ENCODE data around the gene SIPA1L3.

The SIPA1L3 gene

DNA sequence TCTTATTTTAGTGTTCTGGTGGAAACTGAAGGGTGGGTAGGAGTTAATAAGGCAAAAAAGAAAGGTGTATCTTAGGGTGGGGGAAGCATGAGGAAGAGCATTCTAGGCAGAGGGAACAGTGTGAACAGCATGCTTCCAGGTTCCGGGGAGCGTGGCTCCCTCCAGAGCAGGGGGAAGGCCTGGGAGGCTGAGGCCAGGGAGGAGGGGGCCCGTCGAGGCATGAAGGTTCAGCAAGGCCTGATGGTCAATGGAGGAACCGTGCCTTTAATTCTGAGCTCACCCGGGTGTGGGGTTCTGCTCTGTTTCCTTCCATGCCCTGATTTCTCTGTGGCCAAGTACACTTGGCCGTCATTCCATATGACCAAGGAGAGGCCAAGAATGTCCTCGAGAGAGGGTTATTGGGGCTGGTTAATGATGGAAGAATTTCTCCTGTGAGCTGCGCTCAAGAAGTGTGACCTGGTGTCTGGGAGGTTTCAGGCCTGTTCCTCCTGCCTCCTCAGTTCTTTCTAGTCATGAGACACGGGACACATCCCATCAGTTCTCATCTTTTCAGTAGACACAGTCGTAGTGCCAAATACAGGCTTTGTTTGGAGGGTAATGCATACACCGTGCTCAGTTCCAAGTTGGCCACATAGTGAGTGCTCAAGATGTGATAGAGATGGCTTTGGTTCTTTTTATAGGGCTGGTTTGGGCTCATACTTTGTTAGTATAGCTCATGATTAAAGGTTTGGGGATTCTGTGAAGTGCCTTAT lies 73.6 kb downstream of the SIPA1L3 start:
- DNase-seq, result no peak

DNA sequence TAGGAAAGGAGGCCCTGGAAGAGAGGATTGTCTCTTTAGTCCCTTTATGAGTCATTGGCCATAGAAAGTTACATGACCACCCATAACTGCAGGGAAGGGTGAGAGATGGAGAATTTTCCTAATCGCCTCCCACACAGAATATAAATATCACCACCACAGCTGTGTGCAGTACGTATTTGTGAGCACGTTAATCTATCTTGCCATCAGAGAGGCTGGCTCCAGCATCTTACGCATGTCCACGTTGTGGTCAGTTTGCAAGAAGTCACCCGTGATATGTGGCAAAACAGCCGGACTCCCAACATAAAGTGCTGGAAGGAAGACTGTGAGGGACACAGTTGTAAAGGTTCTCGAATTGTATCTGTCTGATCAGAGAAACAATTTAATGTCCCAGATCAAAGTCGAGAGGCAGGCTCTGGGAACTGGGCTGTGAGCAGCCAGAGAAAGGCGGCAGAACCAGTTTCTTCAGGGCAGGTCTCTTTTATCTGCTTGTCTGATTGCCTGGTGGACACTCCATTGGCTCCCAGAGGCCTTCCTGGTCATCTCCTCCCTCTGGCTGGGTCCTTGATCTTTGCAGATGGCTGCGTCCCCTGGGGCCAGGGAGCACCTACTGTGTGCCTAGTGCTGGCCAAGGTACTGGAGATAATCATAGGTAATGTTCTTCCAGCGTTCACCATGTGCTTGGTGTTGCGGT lies 74.9 kb downstream of the SIPA1L3 start:
- no peak for DNase-seq

DNA sequence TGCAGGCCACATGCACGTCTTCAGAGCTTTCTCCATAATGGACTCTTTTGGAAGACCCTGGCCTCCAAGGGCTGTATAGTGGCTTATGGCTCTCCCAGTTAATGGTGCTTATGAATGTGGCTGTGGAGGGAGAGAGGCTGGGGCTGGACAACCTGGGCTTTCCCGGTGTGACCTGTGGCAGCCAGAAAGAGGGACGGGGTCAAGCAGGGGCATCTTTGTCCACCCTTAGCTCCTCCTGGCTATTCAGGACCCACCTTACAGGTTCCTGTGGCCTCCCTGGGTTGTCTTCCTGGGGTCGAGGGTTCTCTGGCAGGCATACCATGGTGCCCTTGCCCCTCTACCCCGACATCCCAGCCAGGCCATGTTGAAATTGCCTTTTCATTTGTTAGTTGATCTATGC lies 75.6 kb downstream of the SIPA1L3 start:
- no peak for DNase-seq

DNA sequence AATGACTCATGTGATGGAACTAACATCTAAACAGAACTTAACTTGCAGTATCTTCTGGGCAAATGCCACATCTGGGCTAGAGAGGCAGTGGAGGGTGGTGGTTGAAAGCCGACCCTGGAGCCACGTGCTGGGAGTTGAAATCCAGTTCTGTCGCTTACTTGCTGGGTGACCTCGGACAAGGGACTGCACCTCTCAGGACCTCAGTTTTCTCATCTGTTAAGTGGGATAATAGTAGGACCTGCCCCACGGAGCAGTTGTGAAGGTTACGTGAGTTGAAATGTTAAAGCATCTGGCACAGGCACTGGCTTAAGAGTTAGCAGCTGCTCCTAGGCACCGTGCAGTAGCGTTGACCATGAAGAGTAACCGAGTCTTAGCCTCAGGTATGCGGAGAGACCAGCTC lies 76.1 kb downstream of the SIPA1L3 start:
- DNase-seq, result no peak

DNA sequence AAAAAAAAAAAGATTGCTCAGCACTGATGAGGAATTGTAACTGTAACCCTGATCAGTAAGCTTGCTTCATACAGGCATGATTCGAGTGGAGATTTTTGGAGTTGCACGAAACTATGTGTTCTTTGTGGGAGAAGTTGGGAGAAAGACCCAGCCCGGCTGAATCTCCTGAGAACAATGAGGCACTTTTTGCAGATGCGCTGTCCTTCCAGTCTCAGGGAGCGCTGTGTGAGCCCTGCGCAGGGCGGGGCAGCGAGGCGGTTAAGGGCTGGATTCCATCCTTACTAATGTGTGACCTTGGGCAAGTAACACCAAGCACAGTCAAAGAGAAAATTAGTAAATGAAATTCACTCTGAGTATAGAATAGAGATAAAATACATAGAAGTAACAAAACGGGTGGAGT lies 76.9 kb downstream of the SIPA1L3 start:
- no peak for DNase-seq

DNA sequence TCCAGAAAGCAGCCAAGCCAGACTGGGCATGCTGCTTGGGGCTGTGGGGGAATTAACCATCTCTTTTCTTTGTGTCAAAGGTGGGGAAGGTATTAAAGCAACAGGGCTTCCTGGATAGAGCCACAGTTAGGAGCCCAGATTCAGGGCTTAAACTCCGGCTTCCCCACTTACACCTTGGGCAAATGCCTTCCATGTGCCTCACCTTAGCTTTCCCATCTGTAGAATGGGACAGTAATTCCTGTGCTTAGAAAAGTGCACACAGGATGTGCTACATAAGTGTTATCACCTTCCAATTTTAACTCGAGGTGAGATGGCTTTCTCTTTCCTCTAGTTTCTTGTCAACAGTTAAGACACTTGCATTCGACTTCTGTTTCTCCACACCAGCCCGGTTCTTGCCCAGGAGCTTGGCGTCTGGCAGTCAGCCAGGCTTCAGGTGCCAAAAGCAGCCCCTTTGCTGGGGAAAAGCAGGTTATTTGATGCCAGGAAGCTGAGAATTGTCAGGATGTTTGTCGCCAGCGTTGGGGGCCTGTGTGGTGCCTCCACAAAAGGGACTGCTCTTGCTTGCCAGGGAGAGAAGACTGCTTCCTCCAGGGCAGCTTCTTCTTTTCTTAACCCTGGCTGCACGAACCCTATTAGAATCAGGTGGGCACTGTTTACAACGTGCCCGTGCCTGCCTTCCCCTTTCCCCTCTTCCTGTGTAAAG lies 79.2 kb downstream of the SIPA1L3 start:
- DNase-seq, result no peak

DNA sequence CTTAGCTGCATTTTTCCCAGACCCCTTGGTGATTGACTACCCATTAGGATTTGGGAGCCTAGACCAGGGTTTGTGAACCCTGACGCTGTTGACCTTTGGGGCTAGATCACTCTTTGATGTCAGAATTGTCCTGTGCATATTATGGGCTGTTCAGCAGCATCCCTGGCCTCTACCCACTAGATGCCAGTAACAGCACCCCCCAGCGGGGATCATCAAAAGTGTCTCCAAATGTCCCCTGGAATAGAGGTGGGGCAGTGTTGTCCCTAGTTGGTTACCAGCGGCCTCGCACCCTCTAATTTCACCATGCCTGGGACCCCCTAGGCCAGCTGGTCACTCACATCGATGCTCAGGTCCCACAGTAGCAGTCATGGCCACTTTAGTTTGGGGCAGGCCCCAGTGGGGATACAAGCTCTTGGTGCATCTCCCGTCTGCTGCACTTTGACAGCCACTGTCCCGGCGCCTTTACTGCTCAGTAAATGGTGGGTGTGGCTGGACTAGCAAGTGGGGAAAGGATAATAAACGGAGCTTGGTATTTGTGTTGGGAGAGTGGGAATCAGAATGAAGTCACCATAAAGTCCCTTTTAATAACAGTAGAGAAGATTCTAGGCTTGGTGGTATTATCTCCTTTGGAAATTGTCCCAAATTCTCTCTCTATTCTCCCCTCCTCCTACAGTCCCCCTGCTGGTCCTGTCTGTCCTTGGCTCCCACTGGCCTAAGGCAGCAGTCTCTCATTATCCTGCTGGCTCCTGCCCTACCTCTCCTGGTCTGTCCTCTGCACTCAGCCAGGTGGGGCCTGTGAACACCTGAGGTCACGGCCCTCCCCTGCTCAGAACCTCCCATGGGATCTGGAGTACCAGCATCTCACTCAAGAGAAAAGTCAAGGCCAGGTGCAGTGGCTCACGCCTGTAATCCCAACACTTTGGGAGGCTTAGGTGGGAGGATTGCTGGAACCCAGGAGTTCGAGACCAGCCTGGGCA lies 80.6 kb downstream of the SIPA1L3 start:
- no peak for DNase-seq

DNA sequence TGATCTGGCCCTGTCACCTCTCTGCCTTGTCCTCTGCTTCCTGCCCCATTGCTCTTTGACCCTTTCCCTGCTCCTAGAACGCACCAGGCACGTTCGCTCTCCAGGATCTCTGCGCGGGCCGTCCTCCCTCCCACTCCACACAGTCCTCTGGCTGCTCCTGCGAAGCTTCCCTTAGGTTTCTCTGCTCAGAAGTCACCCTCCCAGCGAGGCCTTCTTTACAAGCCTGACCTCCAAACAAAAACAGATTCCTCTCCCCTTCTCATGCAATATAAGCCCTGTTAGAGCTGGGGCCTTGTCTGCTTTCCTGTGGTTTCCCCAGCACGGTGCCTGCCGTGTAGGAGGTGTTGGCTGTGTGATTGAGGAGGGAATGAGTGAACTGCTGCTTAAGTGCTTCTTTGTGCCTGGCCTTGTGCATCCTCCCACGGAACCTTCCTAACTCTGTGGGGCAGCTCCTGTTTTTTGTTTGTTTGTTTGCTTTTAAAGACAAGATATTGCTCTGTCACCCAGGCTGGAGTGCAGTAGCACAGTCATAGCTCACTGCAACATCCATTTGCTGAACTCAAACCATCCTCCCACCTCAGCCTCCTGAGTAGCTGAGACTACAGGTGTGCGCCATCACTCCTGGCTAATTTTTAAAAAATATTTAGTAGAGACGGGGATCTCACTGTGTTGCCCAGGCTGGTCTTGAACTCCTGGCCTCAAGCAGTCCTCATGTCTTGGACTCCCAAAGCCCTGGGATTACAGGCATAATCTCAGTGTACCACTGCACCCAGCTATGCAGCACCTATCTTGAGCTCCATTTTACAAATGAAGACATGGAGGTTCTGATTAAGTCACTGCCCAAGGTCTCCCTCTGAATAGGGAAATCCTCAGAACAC lies 82.0 kb downstream of the SIPA1L3 start:
- DNase-seq, result no peak

DNA sequence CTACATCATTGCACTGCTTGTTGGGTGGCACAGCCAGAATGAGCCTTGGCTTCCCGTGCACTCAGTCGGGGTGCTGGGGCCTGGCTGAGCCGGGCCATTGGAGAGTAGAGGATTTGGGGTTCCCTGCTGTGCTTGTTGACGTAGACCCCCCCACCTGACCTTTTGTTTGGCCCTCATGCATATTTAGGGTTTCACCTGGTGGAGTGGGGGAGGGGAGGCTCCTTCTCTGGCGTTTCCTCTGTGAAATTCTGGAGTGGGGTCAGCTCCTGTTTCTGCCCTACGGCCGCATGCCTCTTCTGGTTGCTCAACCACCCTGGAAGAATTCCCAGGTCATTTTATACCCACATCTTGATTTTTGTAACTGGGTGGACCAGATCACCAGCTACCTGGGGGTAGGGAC lies 82.8 kb downstream of the SIPA1L3 start:
- no peak for DNase-seq

DNA sequence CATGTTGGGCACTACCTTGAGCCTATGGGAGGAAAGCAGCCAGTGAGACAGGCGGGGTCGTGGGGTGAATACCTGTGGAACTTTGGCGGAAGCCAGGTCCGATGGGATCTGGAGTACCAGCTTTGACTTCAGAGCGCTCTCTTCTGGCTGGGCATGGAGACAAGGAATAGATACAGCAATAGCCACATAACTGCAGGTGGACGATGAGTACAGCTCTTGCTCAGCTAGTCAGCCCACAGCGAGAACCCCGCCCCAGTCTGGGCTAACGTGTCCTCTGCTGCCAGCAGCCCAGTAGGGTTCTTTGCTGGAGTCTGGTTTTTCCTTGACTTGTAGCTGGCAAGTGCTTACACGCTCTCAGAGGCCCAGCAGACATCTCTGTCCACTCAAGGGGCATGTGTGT lies 83.4 kb downstream of the SIPA1L3 start:
- no peak for DNase-seq

DNA sequence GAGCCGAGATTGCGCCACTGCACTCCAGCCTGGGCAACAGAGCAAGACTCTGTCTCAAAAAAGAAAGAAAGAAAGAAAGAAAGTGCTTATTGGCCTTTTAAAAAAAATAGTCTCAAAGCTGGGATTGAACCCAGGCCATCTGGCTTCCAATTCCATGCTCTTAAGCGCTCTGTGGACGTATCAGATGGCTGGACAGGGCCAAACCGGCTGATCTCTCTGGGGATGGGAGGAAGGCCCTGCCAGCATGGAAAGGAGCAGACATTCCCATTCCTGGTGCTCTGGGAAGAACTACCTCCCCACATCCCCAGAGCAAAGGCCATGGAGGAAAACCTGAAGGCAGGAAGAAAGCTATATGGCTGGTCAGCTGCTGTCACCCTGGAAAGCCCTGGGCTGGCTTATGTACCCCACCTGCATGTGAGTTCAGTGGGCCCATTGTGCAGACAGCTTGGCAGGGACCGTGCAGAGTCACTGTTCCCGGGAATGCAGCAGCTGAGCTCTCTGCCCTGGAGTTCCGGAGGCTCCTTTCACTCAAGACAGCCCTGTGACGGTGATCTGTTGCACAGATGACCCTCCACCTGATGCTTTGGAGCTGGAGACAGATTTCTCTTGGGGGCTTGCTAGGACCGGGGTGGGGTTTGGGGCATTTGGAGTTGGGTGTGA lies 84.3 kb downstream of the SIPA1L3 start:
- no peak for DNase-seq

DNA sequence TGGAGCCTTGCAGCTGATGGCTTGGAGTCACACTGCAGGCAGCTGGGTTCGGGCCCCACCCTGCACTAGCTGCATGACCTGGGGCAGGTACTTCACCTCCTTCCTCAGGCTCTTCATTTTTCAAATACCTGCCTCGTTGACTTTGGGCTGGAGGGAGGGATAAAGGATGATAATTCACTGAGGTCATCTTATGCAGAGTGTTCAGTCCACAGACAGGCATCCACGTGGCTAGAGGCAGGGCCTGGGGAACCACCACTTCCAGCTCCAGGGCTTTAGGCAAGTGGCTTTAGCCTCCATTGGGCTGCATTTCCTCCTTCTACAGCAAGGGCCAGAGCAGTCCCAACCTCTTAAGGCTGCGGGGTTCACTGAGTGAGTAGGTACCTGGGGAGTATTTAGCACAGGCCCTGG lies 84.8 kb downstream of the SIPA1L3 start:
- DNase-seq, result no peak

DNA sequence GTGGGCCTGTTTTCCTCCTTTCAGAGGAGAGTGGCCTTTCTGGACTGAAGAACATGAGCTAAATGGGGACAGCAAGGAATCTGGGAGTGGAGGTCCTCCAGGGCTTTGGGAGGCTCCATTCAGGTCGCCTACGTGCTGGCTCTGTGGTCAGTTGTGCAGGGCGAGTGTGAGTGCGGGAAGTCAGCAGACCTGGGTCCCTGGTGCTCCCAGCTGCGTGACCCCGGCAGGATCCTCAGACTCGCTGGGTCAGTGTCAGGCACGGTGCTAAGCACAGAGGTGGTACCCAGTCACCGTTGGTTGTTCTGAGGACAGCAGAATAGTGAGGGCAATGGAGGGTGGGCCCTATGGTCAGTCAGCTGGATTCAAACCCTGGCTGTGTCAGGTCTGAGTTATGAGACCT lies 85.8 kb downstream of the SIPA1L3 start:
- no peak for DNase-seq

DNA sequence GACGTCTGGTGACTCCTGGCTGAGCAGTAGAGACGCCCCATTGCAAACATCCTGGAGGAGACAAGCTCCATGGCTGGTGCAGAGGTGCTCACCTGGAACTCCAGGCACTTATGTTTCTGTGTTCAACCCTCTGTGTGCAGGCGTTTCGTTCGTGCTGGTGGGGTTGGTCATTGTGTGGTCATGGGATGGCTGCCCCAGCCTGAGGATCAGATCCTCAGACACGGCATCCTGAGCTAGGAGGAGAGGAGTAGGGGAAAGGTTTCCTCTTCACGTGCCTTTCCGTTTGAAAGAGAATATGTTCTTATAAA lies 87.8 kb downstream of the SIPA1L3 start:
- DNase-seq, result no peak

DNA sequence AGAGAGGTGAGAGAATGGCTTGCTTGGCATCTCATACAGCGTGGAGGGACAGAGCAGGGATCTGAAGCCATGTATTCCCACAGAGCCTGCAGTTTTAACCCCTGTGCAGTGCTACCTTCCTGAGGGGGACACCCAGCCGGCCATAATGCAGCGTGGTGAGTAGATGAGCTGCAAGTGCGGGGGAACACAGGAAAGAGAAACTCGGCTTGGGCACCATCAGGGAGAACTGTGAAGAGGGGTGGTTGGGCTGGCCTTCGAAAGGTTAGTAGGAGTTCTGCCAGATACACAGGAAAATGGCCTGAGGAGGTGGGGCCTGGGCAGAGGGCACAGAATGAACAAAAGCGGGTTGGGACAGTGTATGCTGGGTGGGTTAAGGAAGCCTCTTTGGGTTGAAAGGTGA lies 88.3 kb downstream of the SIPA1L3 start:
- no peak for DNase-seq

DNA sequence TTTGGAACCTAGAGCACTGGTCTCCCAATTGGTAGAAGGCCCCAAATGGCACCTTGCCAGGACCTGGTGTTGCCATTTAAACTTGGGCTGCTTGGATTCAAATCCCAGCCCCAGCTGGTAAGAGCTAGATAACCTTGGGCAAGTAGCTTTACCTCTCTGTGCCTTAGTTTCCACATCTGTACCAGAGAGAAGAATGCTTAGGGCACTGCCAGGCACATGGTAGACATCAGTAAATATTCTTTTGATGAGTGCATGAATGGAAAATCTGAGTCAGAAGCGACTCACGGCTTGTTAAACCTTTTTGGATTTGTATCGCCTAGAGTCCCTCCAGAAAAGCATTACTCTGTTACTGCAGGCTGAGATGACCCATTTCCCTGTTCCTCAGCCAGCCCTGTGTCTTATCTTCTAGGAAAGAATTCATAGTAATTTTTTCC lies 90.9 kb downstream of the SIPA1L3 start:
- DNase-seq, result no peak

DNA sequence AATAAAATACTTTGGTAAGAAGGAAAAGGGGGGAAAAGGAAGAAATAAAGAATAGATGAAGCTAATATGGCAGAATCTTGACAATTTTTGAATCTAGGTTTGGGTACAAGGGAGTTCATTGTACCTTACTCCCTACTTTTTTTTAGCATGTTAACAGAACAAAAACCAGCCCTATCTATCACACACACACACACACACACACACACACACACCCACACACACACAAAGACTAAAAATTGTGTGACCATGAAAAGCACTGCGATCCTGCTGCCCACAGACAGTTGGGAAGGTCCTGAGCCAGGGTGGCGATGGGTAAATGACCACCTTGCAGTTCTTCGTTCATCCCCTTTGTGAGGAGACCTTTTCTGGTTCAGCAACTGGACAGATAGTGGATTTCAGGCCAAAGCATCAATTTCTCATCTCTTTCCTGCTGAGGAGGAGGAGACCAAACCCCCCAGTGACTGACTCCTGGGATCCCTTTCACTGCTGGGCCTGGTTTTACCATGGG lies 91.8 kb downstream of the SIPA1L3 start:
- DNase-seq, result no peak

DNA sequence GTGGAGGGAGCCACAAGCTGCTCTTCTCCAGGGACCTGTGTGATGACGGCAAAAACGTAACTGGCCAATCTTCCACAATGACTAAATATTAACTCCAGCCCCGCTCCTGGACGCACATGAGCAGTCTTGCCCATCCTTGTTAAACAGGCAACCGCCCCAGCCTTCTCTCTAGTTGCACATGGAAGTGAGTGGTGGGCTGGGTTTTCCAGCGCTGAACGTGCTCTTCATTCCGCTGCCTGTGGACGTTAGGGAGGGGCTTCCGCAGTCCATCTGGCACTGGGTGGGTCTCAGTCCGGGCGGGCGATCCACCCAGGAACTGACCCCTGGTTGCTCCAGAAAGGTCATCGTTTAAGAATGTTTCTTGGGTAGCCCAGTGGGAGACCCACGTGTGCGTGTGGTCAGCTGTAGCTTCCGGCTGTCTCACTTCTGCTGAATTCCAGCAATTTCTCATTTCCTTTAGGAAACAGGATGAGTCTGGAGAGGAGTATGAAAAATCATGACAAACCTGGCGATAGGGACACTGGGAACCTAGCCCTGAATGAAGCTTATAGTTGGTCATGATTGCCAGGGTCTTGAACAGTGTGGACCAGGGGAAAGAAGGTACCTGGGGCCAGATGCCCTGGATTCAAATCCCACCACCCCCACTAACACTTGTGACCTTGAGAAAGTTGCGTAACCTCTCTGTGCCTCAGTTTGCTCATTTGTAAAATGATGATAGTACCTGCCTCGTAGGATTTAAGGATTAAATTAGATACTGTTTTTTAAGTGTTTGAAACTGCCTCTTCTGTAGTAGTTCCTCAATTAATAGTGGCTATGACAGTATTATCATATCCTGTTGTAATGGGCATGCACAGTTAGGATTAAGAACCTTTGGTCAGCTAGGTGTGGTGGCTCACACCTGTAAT lies 92.6 kb downstream of the SIPA1L3 start:
- DNase-seq, result no peak

DNA sequence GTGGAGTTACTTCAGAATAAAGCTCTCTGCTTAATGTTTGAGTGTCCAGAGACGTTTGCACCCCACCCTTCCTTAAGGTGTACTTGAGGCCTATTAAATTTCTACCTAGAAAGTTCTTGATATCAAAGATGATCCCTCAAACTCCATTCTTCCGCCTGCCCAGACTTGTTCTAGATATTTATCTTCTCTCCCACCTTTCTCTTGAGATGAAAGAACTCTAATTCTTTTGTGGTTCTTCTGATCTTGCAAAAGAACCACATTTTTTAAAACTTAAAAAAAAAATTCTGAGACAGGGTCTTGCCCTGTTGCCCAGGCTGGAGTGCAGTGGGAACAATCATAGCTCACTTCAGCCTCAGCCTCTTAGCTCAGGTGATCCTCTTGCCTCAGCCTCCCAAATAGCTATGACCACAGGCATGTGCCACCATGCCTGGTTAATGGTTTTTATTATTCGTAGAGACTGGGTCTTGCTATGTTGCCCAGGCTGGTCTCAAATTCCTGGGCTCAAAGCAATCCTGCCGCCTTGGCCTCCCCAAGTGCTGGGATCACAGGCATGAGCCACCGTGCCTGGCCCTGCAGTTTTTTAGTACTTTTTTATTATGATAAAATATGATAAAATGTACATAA lies 94.3 kb downstream of the SIPA1L3 start:
- DNase-seq, result no peak
